Activated CD4-positive, alpha-beta T cell treated with anti-CD3 and anti-CD28 coated beads, Interleukin-2, amount 10 ng/mL, durations not matched to agents 7 days and 5 days (primary cell): ENCODE results near the gene BDKRB2. TPM values are rescaled to one million over a fixed set of nuclear protein-coding genes. Genes with fewer than 3 reads are reported as not detected.

Source experiments
- CTCF ChIA-PET: fragments of 350-600 bp; sonication (Branson Sonifier 250); formaldehyde crosslinking; loops from one replicate; lab custom pipeline; 2021; ENCODE audit warnings: antibody characterized with exemption; lab: Charles Lee
- POLR2A ChIA-PET: fragments of 350-600 bp; sonication (Branson Sonifier 250); formaldehyde crosslinking; loops from one replicate; lab custom pipeline; 2021; ENCODE audit warnings: antibody characterized with exemption; lab: Charles Lee
- DNase-seq: peaks from one replicate; pipeline ENCODE4 v3.0.0-alpha.2; 2020
- H3K27ac Mint-ChIP-seq: one replicate; pipeline ENCODE4 v1.8.0; 2021; ENCODE audit warnings: mild to moderate bottlenecking, moderate library complexity, mixed read lengths
- H3K27me3 Mint-ChIP-seq: one replicate; pipeline ENCODE4 v1.8.0; 2021; ENCODE audit warnings: mixed read lengths
- H3K36me3 Mint-ChIP-seq: one replicate; pipeline ENCODE4 v1.8.0; 2021; ENCODE audit warnings: low read depth, mixed read lengths
- H3K4me1 Mint-ChIP-seq: one replicate; pipeline ENCODE4 v1.8.0; 2021; ENCODE audit warnings: mixed read lengths
- H3K4me3 Mint-ChIP-seq: one replicate; pipeline ENCODE4 v1.8.0; 2021; ENCODE audit warnings: mild to moderate bottlenecking, moderate library complexity, mixed read lengths
- H3K9me3 Mint-ChIP-seq: one replicate; pipeline ENCODE4 v1.8.0; 2021; ENCODE audit warnings: mixed read lengths
- total RNA-seq, 2 experiments: library from RNA; stranded (reverse); gene quantifications; one replicate each; pipeline ENCODE4 v1.2.3, GENCODE V29; 2021

Gene BDKRB2
- total RNA-seq, 2 experiments from 2014 or later, result not detected

- ChIA-PET CTCF (no interaction called here), POLR2A (no interaction called here)
- Mint-ChIP-seq H3K27ac (no peak overlapping the region), H3K4me3 (no peak overlapping the region), H3K9me3 (peaks cover 8% of the 10 kb centered on the region), H3K36me3 (no peaks in the 10 kb centered on the region), H3K4me1 (no peaks in the 10 kb centered on the region), H3K27me3 (no peaks in the 10 kb centered on the region)
- DNase-seq, result no peak
Observed at GRCh38 chr14:96270565-96271420, 66.2 kb downstream of the BDKRB2 start.

DNA sequence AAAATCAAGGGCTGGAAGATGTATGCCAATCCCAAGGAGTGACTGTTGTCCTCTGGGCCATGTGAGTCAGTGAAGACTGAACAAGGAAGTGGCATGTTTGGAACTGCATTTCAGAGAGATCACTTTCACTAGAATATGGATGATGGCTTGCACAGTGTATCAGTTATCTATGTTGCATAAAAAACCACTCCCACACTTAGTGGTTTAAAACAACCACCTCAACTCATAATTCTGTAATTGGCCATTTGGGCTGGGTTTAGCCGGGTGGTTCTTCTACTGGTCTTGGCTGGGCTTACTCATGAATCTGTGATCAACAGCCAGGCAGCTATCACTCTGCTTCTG is 66.8 kb downstream of the BDKRB2 start:
- Mint-ChIP-seq H3K4me3 (no peak overlapping the region), H3K27me3 (no peaks in the 10 kb centered on the region), H3K4me1 (no peaks in the 10 kb centered on the region), H3K36me3 (no peaks in the 10 kb centered on the region), H3K27ac (no peak overlapping the region), H3K9me3 (peaks cover 8% of the 10 kb centered on the region)
- DNase-seq, result no peak
- POLR2A ChIA-PET, result no interaction called here
- CTCF ChIA-PET, result no interaction called here

GRCh38 chr14:96272777-96273473 is 68.3 kb downstream of the BDKRB2 start:
- no peak overlapping the region for H3K27ac Mint-ChIP-seq
- no peak for DNase-seq
- H3K27me3 Mint-ChIP-seq, result no peaks in the 10 kb centered on the region
- H3K4me1 Mint-ChIP-seq, result no peaks in the 10 kb centered on the region
- CTCF ChIA-PET, result interaction anchor here (1.6 kb wide), 2 partner anchors 26 to 171 kb away, joined by 3 to 4 read pairs; no protein-coding TSS in a partner anchor
- no peaks in the 10 kb centered on the region for H3K36me3 Mint-ChIP-seq
- POLR2A ChIA-PET, result no interaction called here
- peaks cover 11% of the 10 kb centered on the region for H3K9me3 Mint-ChIP-seq
- H3K4me3 Mint-ChIP-seq, result no peak overlapping the region

DNA sequence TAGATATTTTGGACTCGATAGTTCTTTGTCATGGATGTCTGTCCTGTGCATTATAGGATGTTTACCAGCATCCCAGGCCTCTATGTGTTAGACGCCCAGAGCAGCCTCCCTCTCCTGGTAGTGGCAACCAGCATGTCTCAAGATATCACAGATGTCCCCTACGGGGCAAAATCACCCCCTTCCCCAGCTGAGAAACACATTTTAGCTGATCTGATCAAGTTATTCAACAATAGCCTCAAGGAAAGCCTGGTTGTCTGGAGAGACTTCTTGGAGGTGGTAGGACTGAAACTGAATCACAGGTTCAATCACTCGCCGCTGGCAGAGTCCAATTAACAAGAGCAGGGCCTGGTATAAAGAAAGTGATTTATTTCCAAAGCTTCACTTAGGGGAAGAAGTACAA is 69.0 kb downstream of the BDKRB2 start:
- no peak for DNase-seq
- CTCF ChIA-PET, result interaction anchor here (0.9 to 1.6 kb wide), 3 partner anchors 27 to 207 kb away, joined by 3 to 4 read pairs (median 3); no protein-coding TSS in a partner anchor
- no peaks in the 10 kb centered on the region for H3K27me3 Mint-ChIP-seq
- no peaks in the 10 kb centered on the region for H3K36me3 Mint-ChIP-seq
- no peak overlapping the region for H3K4me3 Mint-ChIP-seq
- POLR2A ChIA-PET, result no interaction called here
- H3K9me3 Mint-ChIP-seq, result peaks cover 13% of the 10 kb centered on the region
- H3K4me1 Mint-ChIP-seq, result no peaks in the 10 kb centered on the region
- no peak overlapping the region for H3K27ac Mint-ChIP-seq

GRCh38 chr14:96274122-96274521 is 69.5 kb downstream of the BDKRB2 start:
- H3K4me1 Mint-ChIP-seq, result no peaks in the 10 kb centered on the region
- CTCF ChIA-PET, result interaction anchor here (0.9 to 1.6 kb wide), 3 partner anchors 27 to 208 kb away, joined by 3 to 4 read pairs (median 3); no protein-coding TSS in a partner anchor
- no peaks in the 10 kb centered on the region for H3K36me3 Mint-ChIP-seq
- POLR2A ChIA-PET, result no interaction called here
- peaks cover 15% of the 10 kb centered on the region for H3K9me3 Mint-ChIP-seq
- H3K27ac Mint-ChIP-seq, result no peak overlapping the region
- no peak for DNase-seq
- H3K27me3 Mint-ChIP-seq, result no peaks in the 10 kb centered on the region
- no peak overlapping the region for H3K4me3 Mint-ChIP-seq

GRCh38 chr14:96274543-96274942 is 69.9 kb downstream of the BDKRB2 start:
- H3K27me3 Mint-ChIP-seq, result no peaks in the 10 kb centered on the region
- peaks cover 15% of the 10 kb centered on the region for H3K9me3 Mint-ChIP-seq
- no peaks in the 10 kb centered on the region for H3K4me1 Mint-ChIP-seq
- H3K4me3 Mint-ChIP-seq, result no peak overlapping the region
- no peak for DNase-seq
- no peak overlapping the region for H3K27ac Mint-ChIP-seq
- CTCF ChIA-PET, result interaction anchor here (0.9 to 1.6 kb wide), 3 partner anchors 28 to 208 kb away, joined by 3 to 4 read pairs (median 3); no protein-coding TSS in a partner anchor
- H3K36me3 Mint-ChIP-seq, result peaks cover 2% of the 10 kb centered on the region
- POLR2A ChIA-PET, result no interaction called here

GRCh38 chr14:96275177-96276112 is 70.8 kb downstream of the BDKRB2 start:
- no peaks in the 10 kb centered on the region for H3K4me1 Mint-ChIP-seq
- peaks cover 15% of the 10 kb centered on the region for H3K9me3 Mint-ChIP-seq
- CTCF ChIA-PET, result interaction anchor here (0.7 to 1.9 kb wide), 2 partner anchors 15 to 129 kb away, joined by 3 to 4 read pairs; no protein-coding TSS in a partner anchor
- no peak overlapping the region for H3K4me3 Mint-ChIP-seq
- DNase-seq, result peak; percentile 70
- no peaks in the 10 kb centered on the region for H3K27me3 Mint-ChIP-seq
- H3K27ac Mint-ChIP-seq, result no peak overlapping the region
- POLR2A ChIA-PET, result no interaction called here
- H3K36me3 Mint-ChIP-seq, result peaks cover 2% of the 10 kb centered on the region

GRCh38 chr14:96277890-96278289 is 73.3 kb downstream of the BDKRB2 start:
- Mint-ChIP-seq H3K9me3 (peaks cover 11% of the 10 kb centered on the region), H3K4me1 (no peaks in the 10 kb centered on the region), H3K4me3 (no peak overlapping the region), H3K36me3 (peaks cover 2% of the 10 kb centered on the region), H3K27ac (no peak overlapping the region), H3K27me3 (no peaks in the 10 kb centered on the region)
- ChIA-PET POLR2A (no interaction called here), CTCF (no interaction called here)
- DNase-seq, result no peak

GRCh38 chr14:96279564-96279963 is 74.9 kb downstream of the BDKRB2 start:
- CTCF ChIA-PET, result no interaction called here
- POLR2A ChIA-PET, result no interaction called here
- Mint-ChIP-seq H3K27ac (no peak overlapping the region), H3K9me3 (peaks cover 7% of the 10 kb centered on the region), H3K36me3 (peaks cover 2% of the 10 kb centered on the region), H3K4me1 (no peaks in the 10 kb centered on the region), H3K4me3 (no peak overlapping the region), H3K27me3 (no peaks in the 10 kb centered on the region)
- DNase-seq, result no peak

DNA sequence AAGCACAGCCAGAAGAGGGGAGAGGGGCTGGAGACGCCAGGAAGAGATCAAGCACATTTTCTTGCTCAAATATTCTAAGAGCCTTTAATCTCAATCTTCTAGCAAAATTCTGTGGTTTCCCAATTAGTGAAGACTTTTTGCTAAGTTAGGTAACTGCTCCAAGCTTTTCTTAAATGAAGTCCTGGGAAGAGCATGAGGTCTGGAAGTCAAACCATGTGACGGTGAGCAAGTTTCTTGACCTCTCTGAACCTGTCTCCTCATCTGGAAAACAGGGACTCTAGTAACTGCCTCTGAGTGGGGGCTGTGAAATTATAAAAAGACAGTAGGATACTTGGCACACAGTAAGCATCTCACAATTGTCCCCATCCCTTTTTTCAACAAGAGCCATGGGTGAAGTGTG is 75.5 kb downstream of the BDKRB2 start:
- Mint-ChIP-seq H3K36me3 (peaks cover 2% of the 10 kb centered on the region), H3K27me3 (no peaks in the 10 kb centered on the region), H3K4me1 (no peaks in the 10 kb centered on the region), H3K9me3 (peaks cover 7% of the 10 kb centered on the region), H3K27ac (no peak overlapping the region), H3K4me3 (no peak overlapping the region)
- DNase-seq, result no peak
- POLR2A ChIA-PET, result no interaction called here
- CTCF ChIA-PET, result no interaction called here

- CTCF ChIA-PET, result no interaction called here
- Mint-ChIP-seq H3K4me3 (no peak overlapping the region), H3K27ac (no peak overlapping the region), H3K36me3 (peaks cover 7% of the 10 kb centered on the region), H3K4me1 (no peaks in the 10 kb centered on the region), H3K27me3 (no peaks in the 10 kb centered on the region), H3K9me3 (peaks cover 7% of the 10 kb centered on the region)
- POLR2A ChIA-PET, result no interaction called here
- no peak for DNase-seq
Observed at GRCh38 chr14:96281486-96281885, 76.8 kb downstream of the BDKRB2 start.

- POLR2A ChIA-PET, result interaction anchor here (0.6 kb wide), 1 partner anchor 446 kb away, joined by 3 read pairs; no protein-coding TSS in a partner anchor
- no peaks in the 10 kb centered on the region for H3K27me3 Mint-ChIP-seq
- H3K9me3 Mint-ChIP-seq, result no peaks in the 10 kb centered on the region
- no peak for DNase-seq
- no peak overlapping the region for H3K27ac Mint-ChIP-seq
- no peaks in the 10 kb centered on the region for H3K4me1 Mint-ChIP-seq
- H3K36me3 Mint-ChIP-seq, result peaks cover 11% of the 10 kb centered on the region
- CTCF ChIA-PET, result no interaction called here
- H3K4me3 Mint-ChIP-seq, result no peak overlapping the region
Observed at GRCh38 chr14:96284008-96284407, 79.4 kb downstream of the BDKRB2 start.
